Activated CD4-positive, alpha-beta T cell treated with anti-CD3 and anti-CD28 coated beads for 36 hours (primary cell): Measurements from ENCODE around the gene CRYBB1. TPM values are rescaled to one million over a fixed set of nuclear protein-coding genes. Genes with fewer than 3 reads are reported as not detected.
A peak's percentile ranks its signal among the peaks of the same experiment; 100 is the strongest.

Experiments
- ATAC-seq: fragments of 200-7000 bp; cut with Tn5 transposase; one replicate; pipeline ENCODE4 v1.10.0; 2021; ENCODE audit warnings: mild to moderate bottlenecking, moderate library complexity
- CTCF ChIA-PET: fragments of 350-600 bp; sonication (Branson Sonifier 250); formaldehyde crosslinking; loops from one replicate; lab custom pipeline; 2021; ENCODE audit warnings: antibody characterized with exemption; lab: Charles Lee
- POLR2A ChIA-PET: fragments of 350-600 bp; sonication (Branson Sonifier 250); formaldehyde crosslinking; loops from one replicate; lab custom pipeline; 2021; ENCODE audit warnings: antibody characterized with exemption, inconsistent platforms; lab: Charles Lee
- DNase-seq: peaks from one replicate; pipeline ENCODE4 v3.0.0-alpha.2; 2020
- H3K27ac Mint-ChIP-seq: one replicate; pipeline ENCODE4 v1.8.0; 2021; ENCODE audit warnings: mixed read lengths
- H3K27me3 Mint-ChIP-seq: one replicate; pipeline ENCODE4 v1.8.0; 2021; ENCODE audit warnings: mixed read lengths
- H3K36me3 Mint-ChIP-seq: one replicate; pipeline ENCODE4 v1.8.0; 2021; ENCODE audit warnings: low read depth, mixed read lengths
- H3K4me1 Mint-ChIP-seq: one replicate; pipeline ENCODE4 v1.8.0; 2021; ENCODE audit warnings: mixed read lengths
- H3K4me3 Mint-ChIP-seq: one replicate; pipeline ENCODE4 v1.8.0; 2021; ENCODE audit warnings: mild to moderate bottlenecking, moderate library complexity, mixed read lengths
- H3K9me3 Mint-ChIP-seq: one replicate; pipeline ENCODE4 v1.8.0; 2021; ENCODE audit warnings: low read depth, mixed read lengths
- intact Hi-C, 2 experiments: fragments of 100-400 bp; cut with DNase I in 1 of 2; cut with micrococcal nuclease in 1 of 2; formaldehyde crosslinking; loops; one replicate each; pipeline versions ENCODE4 v1.14.2 to v1.15.1; 2022 to 2024; cut with DNase I, micrococcal nuclease
- total RNA-seq, 2 experiments: library from RNA; stranded (reverse); gene quantifications; one replicate each; pipeline ENCODE4 v1.2.3, GENCODE V29; 2021

Gene CRYBB1
- total RNA-seq, 2 experiments from 2014 or later, result not detected

DNA sequence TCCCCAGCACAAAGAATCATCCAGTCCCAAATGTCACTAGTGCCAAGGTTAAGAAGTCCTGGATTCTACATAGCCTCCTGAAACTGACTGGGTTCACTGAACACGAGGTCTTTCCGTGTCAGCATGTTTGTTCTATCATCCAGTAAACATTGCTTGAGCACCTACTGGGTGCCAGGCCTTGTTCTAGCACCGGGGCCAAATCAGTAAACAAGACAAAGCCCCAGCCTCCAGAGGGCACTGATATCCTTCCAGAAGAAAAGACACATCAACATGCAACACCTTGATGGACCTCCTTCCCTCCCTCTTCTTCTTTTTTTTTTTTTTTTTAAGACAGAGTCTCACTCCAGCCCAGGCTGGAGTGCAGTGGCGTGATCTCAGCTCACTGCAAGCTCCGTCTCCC, 54.8 kb downstream of the CRYBB1 start:
- ATAC-seq, result no peak
- no peaks in the 10 kb centered on the region for H3K27me3 Mint-ChIP-seq
- DNase-seq, result peak; percentile 20
- H3K4me1 Mint-ChIP-seq, result peaks cover 2% of the 10 kb centered on the region
- ChIA-PET CTCF (interaction anchor here (0.5 kb wide), 1 partner anchor 57 kb away, joined by 3 read pairs; no protein-coding TSS in a partner anchor), POLR2A (no interaction called here)
- no peak overlapping the region for H3K4me3 Mint-ChIP-seq
- H3K27ac Mint-ChIP-seq, result no peak overlapping the region
- H3K36me3 Mint-ChIP-seq, result no peaks in the 10 kb centered on the region
- no peaks in the 10 kb centered on the region for H3K9me3 Mint-ChIP-seq
- intact Hi-C loops, result no loop called here

DNA sequence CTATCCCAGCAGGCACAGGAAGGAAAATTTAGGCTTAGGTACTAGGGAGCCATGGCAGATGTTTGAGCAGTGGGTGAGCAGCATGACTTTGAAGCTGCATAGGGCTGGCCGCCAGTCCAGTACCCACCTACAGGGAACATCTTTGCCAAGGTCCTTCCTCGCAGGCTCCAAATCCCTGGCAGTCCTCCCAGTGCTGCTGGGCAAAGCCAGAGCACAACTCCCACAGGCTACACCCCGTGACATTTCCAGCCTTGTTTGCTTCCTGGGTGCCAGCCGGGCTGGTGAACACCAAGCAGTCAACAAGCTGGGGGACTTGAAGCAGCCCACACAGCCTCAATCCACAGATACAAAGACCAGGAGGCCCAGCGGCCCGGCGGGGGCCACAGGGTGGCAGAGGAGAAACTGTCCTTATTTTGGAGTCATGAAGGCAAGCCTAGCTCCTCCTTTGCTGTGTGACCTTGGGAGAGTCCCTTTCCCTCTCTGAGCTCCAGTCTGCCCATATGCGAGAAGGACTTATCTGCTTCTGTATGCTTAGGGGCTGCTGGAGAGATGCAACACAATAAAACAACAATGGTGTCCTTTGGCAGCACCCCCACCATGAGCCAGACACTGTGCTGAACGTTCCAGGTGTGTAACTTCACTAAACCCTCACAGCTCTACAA, 55.9 kb downstream of the CRYBB1 start:
- no peak for DNase-seq

DNA sequence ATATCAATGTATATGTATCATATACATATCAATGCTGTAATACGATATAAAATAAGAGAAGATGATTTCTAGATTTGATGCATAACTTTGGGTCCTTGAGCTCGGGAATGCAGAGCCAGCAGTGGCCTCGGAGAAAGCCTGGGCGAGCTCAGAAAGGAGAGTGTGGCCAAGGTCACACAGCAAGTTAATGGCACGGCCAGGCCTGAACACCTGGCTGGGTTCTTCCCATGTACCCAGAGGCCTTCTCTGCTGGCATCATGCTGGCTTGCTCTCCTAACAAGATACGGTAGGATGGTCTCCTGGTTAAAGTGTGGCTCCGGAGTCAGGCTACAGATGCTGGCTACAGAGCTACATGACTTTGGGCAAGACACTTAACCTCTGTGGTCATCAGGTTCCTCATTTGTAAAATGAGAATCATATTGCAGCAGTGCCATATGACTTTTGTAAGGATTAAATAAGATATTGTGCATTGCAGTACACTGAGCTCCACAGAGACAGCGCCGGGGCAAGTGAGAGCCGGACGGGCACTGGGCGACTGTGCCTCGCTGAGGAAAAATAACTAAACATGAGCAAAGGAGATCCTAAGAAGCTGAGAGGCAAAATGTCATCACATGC, 57.8 kb downstream of the CRYBB1 start:
- no peaks in the 10 kb centered on the region for H3K36me3 Mint-ChIP-seq
- ChIA-PET POLR2A (no interaction called here), CTCF (interaction anchor here (0.9 kb wide), 1 partner anchor 11 kb away, joined by 3 read pairs; no protein-coding TSS in a partner anchor)
- intact Hi-C loops, result no loop called here
- ATAC-seq (no peak), DNase-seq (no peak)
- peaks cover 3% of the 10 kb centered on the region for H3K4me1 Mint-ChIP-seq
- no peak overlapping the region for H3K4me3 Mint-ChIP-seq
- no peaks in the 10 kb centered on the region for H3K27me3 Mint-ChIP-seq
- no peaks in the 10 kb centered on the region for H3K9me3 Mint-ChIP-seq
- no peak overlapping the region for H3K27ac Mint-ChIP-seq

More for the DNA sequence above, 55.9 kb downstream of the CRYBB1 start:
- no peak overlapping the region for H3K4me3 Mint-ChIP-seq
- ChIA-PET POLR2A (no interaction called here), CTCF (no interaction called here)
- intact Hi-C loops, result no loop called here
- H3K27ac Mint-ChIP-seq, result no peak overlapping the region
- no peaks in the 10 kb centered on the region for H3K9me3 Mint-ChIP-seq
- no peaks in the 10 kb centered on the region for H3K27me3 Mint-ChIP-seq
- no peaks in the 10 kb centered on the region for H3K36me3 Mint-ChIP-seq
- no peak for ATAC-seq
- H3K4me1 Mint-ChIP-seq, result peaks cover 2% of the 10 kb centered on the region

GRCh38 chr22:26558248-26558895, 59.5 kb downstream of the CRYBB1 start:
- no peaks in the 10 kb centered on the region for H3K9me3 Mint-ChIP-seq

GRCh38 chr22:26556904-26557303, 60.9 kb downstream of the CRYBB1 start:
- DNase-seq (no peak), ATAC-seq (no peak)
- H3K36me3 Mint-ChIP-seq, result no peaks in the 10 kb centered on the region
- H3K27me3 Mint-ChIP-seq, result no peaks in the 10 kb centered on the region
- H3K4me3 Mint-ChIP-seq, result no peak overlapping the region
- H3K4me1 Mint-ChIP-seq, result peaks cover 5% of the 10 kb centered on the region
- ChIA-PET CTCF (no interaction called here), POLR2A (no interaction called here)
- intact Hi-C loops, result no loop called here
- H3K27ac Mint-ChIP-seq, result no peak overlapping the region
- no peaks in the 10 kb centered on the region for H3K9me3 Mint-ChIP-seq

More at GRCh38 chr22:26558248-26558895, 59.5 kb downstream of the CRYBB1 start:
- no peak overlapping the region for H3K27ac Mint-ChIP-seq
- intact Hi-C loops, result no loop called here
- H3K36me3 Mint-ChIP-seq, result no peaks in the 10 kb centered on the region
- ATAC-seq (no peak), DNase-seq (no peak)
- POLR2A ChIA-PET, result interaction anchor here (0.6 kb wide), 1 partner anchor 59 kb away, joined by 3 read pairs; no protein-coding TSS in a partner anchor
- no peaks in the 10 kb centered on the region for H3K27me3 Mint-ChIP-seq
- CTCF ChIA-PET, result no interaction called here
- H3K4me1 Mint-ChIP-seq, result peaks cover 5% of the 10 kb centered on the region
- no peak overlapping the region for H3K4me3 Mint-ChIP-seq

DNA sequence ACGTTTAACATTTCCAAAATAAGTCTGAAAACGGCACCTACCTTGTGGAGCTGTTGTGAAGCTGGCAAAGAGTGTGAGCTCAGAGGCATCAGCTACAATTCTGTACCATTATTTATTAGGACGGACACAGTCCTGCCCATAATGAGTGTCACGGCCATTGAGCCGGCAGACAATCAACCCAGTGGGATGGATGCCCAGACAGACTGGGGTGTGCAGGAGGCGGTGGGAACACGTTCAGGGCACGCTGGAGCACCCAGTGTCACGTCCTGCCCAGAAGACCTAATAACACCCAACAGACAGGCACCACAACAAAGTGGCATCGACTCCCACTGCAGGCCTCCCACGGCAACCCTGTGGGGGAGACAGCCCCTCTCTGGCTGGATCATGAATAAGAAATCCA, 62.3 kb downstream of the CRYBB1 start:
- ATAC-seq (no peak), DNase-seq (no peak)
- ChIA-PET POLR2A (no interaction called here), CTCF (interaction anchor here (1.0 kb wide), 1 partner anchor 39 kb away, joined by 3 read pairs; no protein-coding TSS in a partner anchor)
- Mint-ChIP-seq H3K9me3 (no peaks in the 10 kb centered on the region), H3K27ac (no peak overlapping the region), H3K4me3 (no peak overlapping the region), H3K4me1 (peaks cover 5% of the 10 kb centered on the region), H3K36me3 (no peaks in the 10 kb centered on the region), H3K27me3 (no peaks in the 10 kb centered on the region)
- intact Hi-C loops, result no loop called here

- no peaks in the 10 kb centered on the region for H3K9me3 Mint-ChIP-seq
- ChIA-PET POLR2A (interaction anchor here (0.6 kb wide), 1 partner anchor 63 kb away, joined by 4 read pairs; no protein-coding TSS in a partner anchor), CTCF (interaction anchor here (1.0 kb wide), 1 partner anchor 40 kb away, joined by 3 read pairs; no protein-coding TSS in a partner anchor)
- H3K4me1 Mint-ChIP-seq, result peaks cover 5% of the 10 kb centered on the region
- DNase-seq, result no peak
- H3K27ac Mint-ChIP-seq, result no peak overlapping the region
- intact Hi-C loops, result no loop called here
- no peak for ATAC-seq
- H3K36me3 Mint-ChIP-seq, result no peaks in the 10 kb centered on the region
- H3K27me3 Mint-ChIP-seq, result no peaks in the 10 kb centered on the region
- no peak overlapping the region for H3K4me3 Mint-ChIP-seq
Measured at GRCh38 chr22:26554956-26555355, 62.9 kb downstream of the CRYBB1 start.

DNA sequence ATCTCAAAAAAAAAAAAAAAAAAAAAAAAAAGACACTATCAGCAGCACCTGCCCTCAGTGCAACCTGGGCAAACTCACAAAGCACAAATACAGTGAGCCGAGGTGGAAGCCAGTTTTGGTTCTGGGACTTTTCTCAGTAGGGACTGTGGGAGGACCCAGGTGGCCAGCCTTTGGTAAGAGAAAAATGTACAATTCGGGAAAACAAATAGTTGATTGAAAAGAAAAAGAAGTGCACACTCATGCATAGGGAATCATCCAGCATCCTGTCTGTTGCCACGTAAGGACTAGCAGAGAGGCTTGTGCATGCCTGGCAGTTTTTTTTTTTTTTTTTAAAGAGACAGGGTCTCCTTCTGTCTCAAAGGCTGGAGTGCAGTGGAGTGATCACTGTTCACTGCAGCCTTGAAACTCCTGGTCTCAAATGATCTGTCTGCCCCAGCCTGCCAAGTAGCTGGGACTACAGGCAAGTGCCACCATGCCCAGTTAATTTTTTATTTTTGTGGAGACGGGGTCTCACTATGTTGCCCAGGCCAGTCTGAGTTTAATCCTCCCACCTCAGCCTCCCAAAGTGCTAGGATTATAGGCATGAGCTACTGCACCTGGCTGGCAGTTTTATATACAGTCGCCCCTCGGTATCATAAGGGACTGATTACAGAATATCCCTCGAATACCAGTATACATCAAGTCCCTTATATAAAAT, 64.6 kb downstream of the CRYBB1 start:
- Mint-ChIP-seq H3K9me3 (no peaks in the 10 kb centered on the region), H3K27me3 (no peaks in the 10 kb centered on the region), H3K4me1 (peaks cover 5% of the 10 kb centered on the region), H3K36me3 (no peaks in the 10 kb centered on the region), H3K27ac (no peak overlapping the region), H3K4me3 (no peak overlapping the region)
- intact Hi-C loops, result no loop called here
- ChIA-PET POLR2A (no interaction called here), CTCF (no interaction called here)
- no peak for DNase-seq
- no peak for ATAC-seq

DNA sequence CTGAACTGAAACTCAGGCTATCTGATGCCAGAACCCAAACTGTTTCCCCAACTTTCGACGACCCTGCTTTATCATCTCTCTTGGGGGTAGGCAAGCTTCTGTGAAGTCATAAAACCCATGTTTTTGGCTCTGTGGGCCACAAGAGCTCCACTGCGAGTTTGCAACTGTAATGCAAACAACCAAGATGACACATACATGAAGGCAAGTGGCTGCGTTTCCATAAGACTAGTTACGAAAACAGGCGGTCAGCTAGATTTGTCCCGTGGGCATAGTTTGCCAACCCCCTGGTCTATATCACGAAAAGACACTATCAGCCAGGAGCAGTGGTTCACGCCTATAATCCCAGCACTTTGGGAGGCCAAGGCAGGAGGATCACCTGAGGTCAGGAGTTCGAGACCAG, 65.4 kb downstream of the CRYBB1 start:
- Mint-ChIP-seq H3K27me3 (no peaks in the 10 kb centered on the region), H3K4me1 (peaks cover 11% of the 10 kb centered on the region), H3K4me3 (no peak overlapping the region), H3K27ac (no peak overlapping the region), H3K9me3 (no peaks in the 10 kb centered on the region), H3K36me3 (peaks cover 3% of the 10 kb centered on the region)
- POLR2A ChIA-PET, result no interaction called here
- no peak for DNase-seq
- CTCF ChIA-PET, result no interaction called here
- ATAC-seq, result no peak
- intact Hi-C loops, result no loop called here

DNA sequence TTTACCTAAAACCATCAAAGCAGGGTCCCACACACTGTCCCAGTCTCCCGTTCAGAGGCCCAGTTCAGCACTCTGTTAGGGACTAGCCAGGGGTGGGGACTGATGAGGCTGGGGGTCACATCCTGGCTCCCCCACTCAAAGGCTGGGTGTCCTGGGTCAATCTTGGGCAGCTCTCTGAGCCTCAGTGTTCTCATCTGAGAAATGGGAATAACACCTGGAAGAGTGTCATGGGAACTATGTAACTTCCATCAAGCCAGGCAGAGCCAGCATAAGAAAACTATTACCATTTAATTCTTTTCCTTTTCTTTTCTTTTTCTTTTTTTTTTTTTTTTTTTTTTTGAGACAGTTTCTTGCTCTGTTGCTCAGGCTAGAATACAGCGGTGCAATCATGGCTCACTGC, 66.3 kb downstream of the CRYBB1 start:
- peaks cover 18% of the 10 kb centered on the region for H3K4me1 Mint-ChIP-seq
- CTCF ChIA-PET, result interaction anchor here (0.6 kb wide), 1 partner anchor 91 kb away, joined by 4 read pairs; no protein-coding TSS in a partner anchor
- intact Hi-C loops, result no loop called here
- peaks cover 11% of the 10 kb centered on the region for H3K36me3 Mint-ChIP-seq
- no peak overlapping the region for H3K27ac Mint-ChIP-seq
- no peak overlapping the region for H3K4me3 Mint-ChIP-seq
- no peaks in the 10 kb centered on the region for H3K27me3 Mint-ChIP-seq
- no peaks in the 10 kb centered on the region for H3K9me3 Mint-ChIP-seq
- DNase-seq (no peak), ATAC-seq (no peak)
- POLR2A ChIA-PET, result no interaction called here

DNA sequence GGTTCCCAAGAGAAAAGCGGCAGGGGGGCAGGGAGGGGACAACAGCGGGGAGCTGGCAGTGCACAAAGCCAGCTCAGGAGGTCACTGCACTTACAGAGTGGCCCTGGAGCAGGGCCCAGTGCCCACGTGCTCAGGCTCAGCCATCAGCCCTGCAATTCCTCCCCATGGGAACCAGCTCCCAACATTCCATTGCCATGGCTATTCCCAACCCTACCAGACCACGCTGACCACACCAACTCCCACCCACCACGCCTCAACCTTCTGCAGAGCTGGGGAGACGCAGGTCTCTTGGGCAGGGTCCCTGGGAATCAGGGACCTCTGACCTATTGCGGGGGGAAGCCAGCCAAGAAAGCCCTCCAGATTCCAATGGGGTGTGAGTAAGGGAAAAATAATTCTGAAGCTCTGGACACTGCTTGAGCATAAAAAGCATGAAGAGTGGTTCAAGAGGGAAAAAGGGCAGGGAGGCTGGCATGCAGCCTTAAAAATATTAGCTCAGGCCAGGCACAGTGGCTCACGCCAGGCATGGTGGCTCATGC, 67.3 kb downstream of the CRYBB1 start:
- Mint-ChIP-seq H3K4me3 (no peak overlapping the region), H3K4me1 (peaks cover 18% of the 10 kb centered on the region), H3K27me3 (no peaks in the 10 kb centered on the region), H3K9me3 (no peaks in the 10 kb centered on the region), H3K27ac (no peak overlapping the region), H3K36me3 (peaks cover 13% of the 10 kb centered on the region)
- ATAC-seq, result no peak
- CTCF ChIA-PET, result interaction anchor here (0.8 kb wide), 2 partner anchors 14 to 23 kb away, joined by 3 to 6 read pairs; no protein-coding TSS in a partner anchor
- POLR2A ChIA-PET, result interaction anchor here (0.6 kb wide), 1 partner anchor 34 kb away, joined by 7 read pairs; no protein-coding TSS in a partner anchor
- intact Hi-C loops, result no loop called here
- DNase-seq, result no peak
